H1 (cell line): ENCODE results near the gene ADAMTS17. TPM values are rescaled to one million over a fixed set of nuclear protein-coding genes. Genes with fewer than 3 reads are reported as not detected.

Experiments
- ATF2 ChIP-seq: IDR thresholded peaks from 2 replicates; pipeline ENCODE4 v1.6.1; 2012; ENCODE audit warnings: low read length, inconsistent platforms
- JUN ChIP-seq: IDR thresholded peaks from 2 replicates; pipeline ENCODE4 v1.6.1; 2011; ENCODE audit warnings: low read depth, mild to moderate bottlenecking, improper control_type of control experiment, low read length
- KDM5A ChIP-seq: fragments of 200-600 bp; IDR thresholded peaks from 2 replicates; pipeline ENCODE4 v1.7.1; 2012; ENCODE audit warnings: mild to moderate bottlenecking, low read length, inconsistent platforms, mixed read lengths
- RAD21 ChIP-seq, 2 experiments: IDR thresholded peaks in 1 of 2; conservative IDR thresholded peaks in 1 of 2; 2 replicates each; pipeline ENCODE4 v1.6.1; 2011; ENCODE audit warnings: low read depth in 2 of 2, low read length in 2 of 2, improper control_type of control experiment in 1 of 2, inconsistent platforms in 1 of 2, mild to moderate bottlenecking in 1 of 2, moderate library complexity in 1 of 2
- RFX5 ChIP-seq: IDR thresholded peaks from 2 replicates; pipeline ENCODE4 v1.6.1; 2011; ENCODE audit warnings: low read depth, low read length, improper control_type of control experiment, borderline replicate concordance
- YY1 ChIP-seq: IDR thresholded peaks from 2 replicates; pipeline ENCODE4 v1.6.1; 2011; ENCODE audit warnings: low read depth, mild to moderate bottlenecking, low read length
- polyA plus RNA-seq, 7 experiments: library from polyadenylated mRNA; depleted of rRNA in 3 of 7; stranded (reverse) in 5 of 7; unstranded in 2 of 7; fragments of >200 nt in 5 of 7; fragments of 200-250 nt in 2 of 7; gene quantifications; 1 replicate in 5 of 7; 2 replicates in 1 of 7; 4 replicates in 1 of 7; pipeline versions ENCODE4 v1.2.1 to v1.2.3, GENCODE V29; 2011 to 2013; ENCODE audit warnings: missing spikeins in 2 of 7, mixed read lengths in 2 of 7
- total RNA-seq: library from RNA; stranded (reverse); fragmentation: NEBNext Ultra II Directional; extraction: Animal tissue kit (Norgen Biotek cat#: 25700); gene quantifications from 2 replicates; pipeline ENCODE4 v1.2.1, GENCODE V29; 2021

ADAMTS17 gene
- total and polyA plus RNA-seq, 2 of the 8 experiments (the other 6 are each of a cell fraction or from before 2014, with no cell fraction given) = 0.51 to 1.7 TPM

DNA sequence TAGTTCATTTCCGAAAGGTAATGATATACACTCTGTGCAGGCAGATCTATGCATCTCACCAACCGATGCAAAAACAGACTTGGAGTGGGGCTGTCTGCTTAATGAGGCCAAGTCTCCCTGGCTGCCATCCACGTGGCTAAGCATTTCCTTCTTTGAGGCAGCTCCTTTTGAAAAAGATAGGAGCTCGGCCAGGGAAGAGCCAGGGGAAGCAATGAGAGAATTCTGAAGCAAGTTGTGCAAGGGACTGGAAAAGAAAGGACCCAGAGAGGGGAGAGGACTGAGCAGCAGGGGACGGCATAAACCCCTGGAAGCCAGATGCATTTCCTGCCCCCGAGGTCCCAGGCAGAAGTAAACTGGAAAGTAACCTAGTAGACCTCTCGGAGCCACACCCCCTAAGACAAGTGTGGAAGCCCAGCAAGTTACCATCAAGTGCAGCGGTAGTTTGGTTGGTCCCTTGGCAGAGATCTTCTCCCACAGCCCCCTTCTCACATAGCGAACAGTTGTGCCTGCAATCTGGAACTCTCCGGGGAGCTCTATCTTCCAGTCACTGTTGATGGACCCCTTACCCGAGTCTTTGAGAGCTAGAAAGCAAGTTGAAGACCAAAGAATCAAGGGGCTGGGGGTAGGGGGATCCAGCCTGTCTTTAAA lies 288.2 kb downstream of the ADAMTS17 start (continued):
- TF ChIP-seq YY1 (no peak), KDM5A (no peak), RFX5 (no peak), ATF2 (no peak), RAD21 (IDR thresholded peaks at IDR 0.05 in 1 of 2, conservative IDR thresholded peaks at IDR 0.05 in 1 of 2; ENCODE audit: low read depth in 2 of 2, low read length in 2 of 2) (no peak), JUN (no peak)
